ENCODE results near the gene AEBP2. TPM values are rescaled to one million over a fixed set of nuclear protein-coding genes. Genes with fewer than 3 reads are reported as not detected.

The AEBP2 gene
- total RNA-seq, 4 donors from 2014 or later, result 27.9 to 57.5 (median 41.1) TPM

DNA sequence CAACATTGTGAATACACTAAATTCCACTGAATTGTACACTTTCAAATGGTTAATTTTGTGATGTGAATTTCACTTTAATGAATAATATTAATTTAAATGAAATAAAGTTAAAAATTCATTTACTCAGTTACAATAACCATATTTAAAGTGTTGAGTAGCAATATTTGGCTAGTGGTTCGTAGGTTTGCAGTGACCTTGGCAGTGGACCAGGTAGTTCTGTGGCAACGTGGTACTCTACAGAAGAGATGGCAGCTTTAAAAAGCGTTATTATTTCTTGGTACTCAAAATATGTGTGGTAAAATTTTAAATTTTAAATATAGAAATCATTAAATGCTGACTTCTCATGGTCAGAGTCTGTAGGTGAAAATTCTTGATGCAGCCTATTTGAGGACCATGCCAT, 51.6 kb downstream of the AEBP2 start:
- intact Hi-C loops (cut with DNase I), result no loop called here

DNA sequence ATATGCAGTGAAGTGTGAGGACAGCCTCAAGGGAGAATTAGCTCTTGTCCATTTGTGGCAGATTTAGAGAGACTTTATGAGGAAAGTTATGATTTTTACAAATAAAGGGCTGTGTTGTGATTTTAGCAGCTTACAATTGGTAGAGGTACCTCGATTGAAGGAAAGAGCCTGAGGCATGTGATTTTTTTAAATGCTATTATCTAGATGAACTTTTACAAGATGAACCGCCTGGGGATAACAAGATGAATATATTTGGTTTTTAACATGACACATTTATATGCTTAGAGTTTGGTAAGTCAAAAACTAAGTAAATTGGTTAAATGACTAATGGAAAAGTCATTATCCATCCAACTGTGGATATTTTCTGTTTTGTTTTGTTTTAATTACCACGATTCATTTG, 52.6 kb downstream of the AEBP2 start:
- WGBS, 2 donors, result 73 to 80% methylated on average over 3 of the region's 3 CpGs
- Histone ChIP-seq H3K27me3 (no peaks in the 10 kb centered on the region), H3K4me1 (peaks cover 0 to 5% of the 10 kb centered on the region in 2 donors), H3K36me3 (no peaks in the 10 kb centered on the region), H3K9me3 (no peaks in the 10 kb centered on the region), H3K27ac (no peak overlapping the region), H3K4me3 (replicated peaks in 1 of 3) (no peak overlapping the region)
- TF ChIP-seq, protein P1, sequence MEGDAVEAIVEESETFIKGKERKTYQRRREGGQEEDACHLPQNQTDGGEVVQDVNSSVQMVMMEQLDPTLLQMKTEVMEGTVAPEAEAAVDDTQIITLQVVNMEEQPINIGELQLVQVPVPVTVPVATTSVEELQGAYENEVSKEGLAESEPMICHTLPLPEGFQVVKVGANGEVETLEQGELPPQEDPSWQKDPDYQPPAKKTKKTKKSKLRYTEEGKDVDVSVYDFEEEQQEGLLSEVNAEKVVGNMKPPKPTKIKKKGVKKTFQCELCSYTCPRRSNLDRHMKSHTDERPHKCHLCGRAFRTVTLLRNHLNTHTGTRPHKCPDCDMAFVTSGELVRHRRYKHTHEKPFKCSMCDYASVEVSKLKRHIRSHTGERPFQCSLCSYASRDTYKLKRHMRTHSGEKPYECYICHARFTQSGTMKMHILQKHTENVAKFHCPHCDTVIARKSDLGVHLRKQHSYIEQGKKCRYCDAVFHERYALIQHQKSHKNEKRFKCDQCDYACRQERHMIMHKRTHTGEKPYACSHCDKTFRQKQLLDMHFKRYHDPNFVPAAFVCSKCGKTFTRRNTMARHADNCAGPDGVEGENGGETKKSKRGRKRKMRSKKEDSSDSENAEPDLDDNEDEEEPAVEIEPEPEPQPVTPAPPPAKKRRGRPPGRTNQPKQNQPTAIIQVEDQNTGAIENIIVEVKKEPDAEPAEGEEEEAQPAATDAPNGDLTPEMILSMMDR (IDR thresholded peaks at IDR 0.05), result no peak
- no peak for TF ChIP-seq POLR2A (IDR thresholded peaks at IDR 0.05)
- DNase-seq, result no peak
- intact Hi-C loops (cut with DNase I), result no loop called here

More for the DNA sequence above, 51.6 kb downstream of the AEBP2 start:
- no peaks in the 10 kb centered on the region for H3K36me3 ChIP-seq
- H3K4me1 ChIP-seq, result peaks cover 0 to 5% of the 10 kb centered on the region in 2 donors
- no peaks in the 10 kb centered on the region for H3K9me3 ChIP-seq
- TF ChIP-seq, protein P1 (IDR thresholded peaks at IDR 0.05), result no peak
- TF ChIP-seq POLR2A (IDR thresholded peaks at IDR 0.05), result no peak
- H3K27me3 ChIP-seq, result no peaks in the 10 kb centered on the region
- H3K4me3 ChIP-seq (replicated peaks in 1 of 3), result no peak overlapping the region
- no peak overlapping the region for H3K27ac ChIP-seq
- no peak for DNase-seq
- 78 to 85% methylated on average over 3 of the region's 3 CpGs for WGBS, 2 donors

DNA sequence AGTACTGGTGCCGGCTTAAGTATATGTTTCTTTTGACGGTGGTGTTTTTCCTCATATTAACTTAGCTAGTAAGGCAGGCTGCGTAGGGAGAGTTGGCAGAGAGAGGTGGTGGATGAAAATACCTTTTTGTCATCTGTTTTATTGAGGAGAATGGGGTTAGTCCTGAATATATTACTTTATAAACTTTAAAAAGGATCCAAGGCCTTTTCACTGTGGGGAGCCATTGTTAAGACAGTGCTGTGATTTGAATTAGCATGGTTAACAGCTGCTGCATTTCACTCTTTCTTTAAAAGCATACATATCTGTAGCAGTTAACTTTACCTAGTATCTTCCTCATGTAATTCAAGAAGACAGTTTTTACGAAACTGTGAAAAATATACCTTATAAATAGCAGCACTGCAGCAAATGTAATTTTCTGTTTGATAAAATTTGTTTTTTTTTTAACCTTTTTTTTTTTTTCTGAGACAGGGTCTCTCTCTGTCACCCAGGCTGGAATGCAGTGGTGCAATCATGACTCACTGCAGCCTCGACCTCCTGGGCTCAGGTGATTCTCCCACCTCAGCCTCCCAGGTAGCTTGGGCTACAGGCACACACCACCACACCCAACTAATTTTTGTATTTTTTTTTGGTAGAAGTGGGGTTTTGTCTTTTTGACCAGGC, 57.1 kb downstream of the AEBP2 start:
- Histone ChIP-seq H3K9me3 (no peaks in the 10 kb centered on the region), H3K36me3 (peaks cover 0 to 4% of the 10 kb centered on the region in 2 donors), H3K4me3 (replicated peaks in 1 of 3) (no peak overlapping the region), H3K4me1 (peaks cover 4 to 5% of the 10 kb centered on the region in 2 donors), H3K27me3 (no peaks in the 10 kb centered on the region), H3K27ac (no peak overlapping the region)
- TF ChIP-seq, protein P1 (IDR thresholded peaks at IDR 0.05), result no peak
- no peak for TF ChIP-seq POLR2A (IDR thresholded peaks at IDR 0.05)
- WGBS, 2 donors, result 91 to 92% methylated on average over 5 of the region's 5 CpGs
- DNase-seq, result no peak
- intact Hi-C loops (cut with DNase I), result no loop called here

DNA sequence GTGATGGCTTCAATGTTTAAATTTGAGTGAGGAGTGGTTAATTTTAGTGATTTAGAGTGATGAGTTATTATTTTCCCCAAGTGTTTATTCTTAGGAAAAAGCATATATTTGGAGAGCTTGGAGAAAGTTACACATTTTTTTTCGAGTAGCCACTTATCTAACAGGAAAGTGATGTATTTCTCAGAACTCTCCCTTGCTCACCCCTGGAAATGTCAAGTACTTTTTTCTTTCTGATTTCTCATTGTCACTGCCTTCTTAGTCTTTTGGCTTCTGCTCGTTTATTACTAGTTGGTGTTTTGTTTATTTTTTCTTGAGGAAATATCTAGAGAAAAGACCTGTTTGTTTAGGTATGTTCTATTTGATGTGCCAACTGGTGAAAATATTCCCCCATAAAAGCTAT, 58.8 kb downstream of the AEBP2 start:
- TF ChIP-seq POLR2A (IDR thresholded peaks at IDR 0.05), result no peak
- no peak overlapping the region for H3K27ac ChIP-seq
- H3K9me3 ChIP-seq, result no peaks in the 10 kb centered on the region
- 44% methylated on average over 2 of the region's 2 CpGs for WGBS, 2 donors
- peaks cover 4 to 5% of the 10 kb centered on the region in 2 donors for H3K4me1 ChIP-seq
- H3K4me3 ChIP-seq (replicated peaks in 1 of 3), result no peak overlapping the region
- DNase-seq, result no peak
- H3K36me3 ChIP-seq, result peaks cover 0 to 4% of the 10 kb centered on the region in 2 donors
- intact Hi-C loops (cut with DNase I), result no loop called here
- no peaks in the 10 kb centered on the region for H3K27me3 ChIP-seq

DNA sequence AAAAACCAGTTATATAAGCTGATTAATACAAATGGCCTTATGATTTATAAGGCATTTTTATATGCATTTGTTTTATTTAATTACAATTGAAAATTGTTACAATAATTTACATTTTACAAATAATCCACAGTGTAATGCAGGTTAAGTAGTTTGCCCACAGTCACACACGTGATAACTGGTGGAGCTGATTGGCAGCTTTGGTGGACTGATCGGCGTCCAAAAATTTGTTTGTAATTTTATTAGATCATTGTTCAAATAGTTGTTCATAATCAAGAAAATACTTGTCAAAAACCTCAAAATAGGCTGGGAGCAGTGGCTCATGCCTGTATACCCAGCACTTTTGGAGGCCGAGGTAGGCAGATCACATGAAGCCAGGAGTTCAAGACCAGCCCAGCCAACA, 59.7 kb downstream of the AEBP2 start:
- H3K9me3 ChIP-seq, result no peaks in the 10 kb centered on the region
- WGBS, 2 donors, result 98% methylated on average over 4 of the region's 4 CpGs
- DNase-seq, result no peak
- intact Hi-C loops (cut with DNase I), result no loop called here
- TF ChIP-seq, protein P1 (IDR thresholded peaks at IDR 0.05), result no peak
- TF ChIP-seq POLR2A (IDR thresholded peaks at IDR 0.05), result no peak
- peaks cover 4 to 5% of the 10 kb centered on the region in 2 donors for H3K4me1 ChIP-seq
- H3K27me3 ChIP-seq, result no peaks in the 10 kb centered on the region
- H3K27ac ChIP-seq, result no peak overlapping the region
- no peak overlapping the region for H3K4me3 ChIP-seq (replicated peaks in 1 of 3)
- peaks cover 0 to 4% of the 10 kb centered on the region in 2 donors for H3K36me3 ChIP-seq
